IMR-90 (cell line): Measurements from ENCODE around the gene VPS26A.

Source experiments
- BHLHE40 ChIP-seq: fragments of 150-350 bp; IDR thresholded peaks from 2 replicates; pipeline ENCODE4 v1.6.1; 2016; ENCODE audit warnings: mild to moderate bottlenecking, low read depth, low read length
- CEBPB ChIP-seq: IDR thresholded peaks from 2 replicates; pipeline ENCODE4 v1.6.1; 2012; ENCODE audit warnings: low read depth, low read length, improper control_type of control experiment
- CHD1 ChIP-seq: IDR thresholded peaks from 2 replicates; pipeline ENCODE4 v1.6.1; 2012; ENCODE audit warnings: low read depth, low read length, improper control_type of control experiment
- CTCF ChIP-seq: conservative IDR thresholded peaks from 2 replicates; pipeline ENCODE4 v1.5.1; 2012; ENCODE audit warnings: mild to moderate bottlenecking, low read depth, low read length, improper control_type of control experiment
- FOS ChIP-seq: fragments of 150-350 bp; IDR thresholded peaks from 2 replicates; pipeline ENCODE4 v1.6.1; 2016; ENCODE audit warnings: low read depth, low read length
- MXI1 ChIP-seq: IDR thresholded peaks from 2 replicates; pipeline ENCODE4 v1.6.1; 2012; ENCODE audit warnings: low read depth, mild to moderate bottlenecking, low read length, moderate library complexity, borderline replicate concordance
- NFE2L2 ChIP-seq: fragments of 150-350 bp; IDR thresholded peaks from 2 replicates; pipeline ENCODE4 v1.6.1; 2016; ENCODE audit warnings: low read depth, mild to moderate bottlenecking, low read length
- POLR2A ChIP-seq: IDR thresholded peaks from 2 replicates; pipeline ENCODE4 v1.6.1; 2012; ENCODE audit warnings: mild to moderate bottlenecking, low read depth, low read length
- RAD21 ChIP-seq: IDR thresholded peaks from 2 replicates; pipeline ENCODE4 v1.6.1; 2012; ENCODE audit warnings: low read length, improper control_type of control experiment
- RCOR1 ChIP-seq: IDR thresholded peaks from 2 replicates; pipeline ENCODE4 v1.6.1; 2012; ENCODE audit warnings: mild to moderate bottlenecking, low read length, improper control_type of control experiment; ENCODE audit not compliant: insufficient replicate concordance
- USF2 ChIP-seq: fragments of 150-350 bp; IDR thresholded peaks from 2 replicates; pipeline ENCODE4 v1.6.1; 2017; ENCODE audit warnings: mild to moderate bottlenecking, antibody characterized with exemption, low read length, low read depth

- TF ChIP-seq CTCF, result no peak
- TF ChIP-seq USF2, result no peak
- no peak for TF ChIP-seq RAD21
- TF ChIP-seq NFE2L2, result no peak
- TF ChIP-seq POLR2A, result no peak
- TF ChIP-seq BHLHE40, result no peak
- TF ChIP-seq MXI1, result no peak
- no peak for TF ChIP-seq FOS
- TF ChIP-seq RCOR1, result no peak
- TF ChIP-seq CEBPB, result no peak
- TF ChIP-seq CHD1, result no peak
Measured at GRCh38 chr10:69186524-69186923, 62.5 kb downstream of the VPS26A start.
